ENCODE data around the gene DPYD. TPM values are rescaled to one million over a fixed set of nuclear protein-coding genes. Genes with fewer than 3 reads are reported as not detected.
A peak's percentile ranks its signal among the peaks of the same experiment; 100 is the strongest.

Gene DPYD
- total RNA-seq, 1 experiment from 2014 or later: 9.1 TPM

DNA sequence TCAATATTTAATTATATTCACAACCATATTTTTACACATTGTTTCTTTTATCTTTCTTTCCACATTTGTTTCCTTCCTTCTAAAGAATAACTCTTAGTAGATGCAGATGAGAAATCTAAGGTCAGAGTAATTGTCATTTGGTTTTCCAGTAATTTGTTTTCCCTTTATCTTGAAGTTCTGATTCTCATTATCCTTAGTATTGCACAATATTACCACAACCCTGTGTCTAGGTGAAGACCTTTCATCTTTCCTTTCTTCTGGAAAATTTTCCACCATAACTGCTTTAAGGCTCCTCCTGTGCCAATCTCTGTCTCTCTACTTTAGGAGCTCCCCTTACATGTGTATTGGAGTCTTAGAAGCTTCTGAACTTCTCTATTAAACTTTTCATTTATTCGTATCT lies 209.0 kb downstream of the DPYD start:
- DNase-seq (ENCODE audit: low read depth): no peak

DNA sequence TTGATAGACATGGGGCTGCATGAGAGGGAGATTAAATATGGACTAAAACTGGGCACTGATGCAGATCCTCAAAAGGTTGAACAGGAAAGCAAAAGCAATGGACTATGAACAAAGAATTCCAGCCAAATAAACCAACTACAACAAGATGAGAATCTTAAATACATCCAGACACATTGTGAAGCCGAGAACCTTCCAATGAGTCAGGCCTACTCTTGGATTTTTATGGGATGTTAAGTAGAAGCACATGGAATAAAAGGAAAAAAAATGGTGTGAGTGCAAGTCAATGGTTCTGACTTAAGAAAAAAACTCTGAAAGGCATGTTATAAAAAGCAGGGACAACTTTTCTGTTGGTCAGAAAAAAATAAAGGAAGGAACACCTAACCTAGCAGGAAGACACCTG lies 227.2 kb downstream of the DPYD start:
- no peak for DNase-seq (ENCODE audit: low read depth)

DNA sequence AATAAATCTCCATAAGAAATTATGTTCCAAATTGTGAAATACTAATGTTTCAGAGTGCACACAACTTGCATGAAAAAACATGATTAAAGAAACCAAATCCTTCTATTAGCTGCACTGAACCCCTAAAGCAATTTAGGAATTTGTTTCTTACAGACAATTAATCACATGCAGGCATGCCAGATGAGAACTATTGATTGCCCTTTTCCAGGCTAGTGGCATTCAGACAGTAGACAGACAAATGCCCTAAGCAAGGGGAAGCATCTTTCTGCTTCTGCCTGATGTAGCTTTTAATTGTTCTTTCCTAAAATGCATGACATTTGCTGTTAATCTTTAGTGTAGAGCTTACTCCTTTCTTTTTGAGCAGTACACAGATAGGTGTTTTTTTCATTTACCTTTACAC lies 229.5 kb downstream of the DPYD start:
- DNase-seq (ENCODE audit: low read depth): no peak

DNA sequence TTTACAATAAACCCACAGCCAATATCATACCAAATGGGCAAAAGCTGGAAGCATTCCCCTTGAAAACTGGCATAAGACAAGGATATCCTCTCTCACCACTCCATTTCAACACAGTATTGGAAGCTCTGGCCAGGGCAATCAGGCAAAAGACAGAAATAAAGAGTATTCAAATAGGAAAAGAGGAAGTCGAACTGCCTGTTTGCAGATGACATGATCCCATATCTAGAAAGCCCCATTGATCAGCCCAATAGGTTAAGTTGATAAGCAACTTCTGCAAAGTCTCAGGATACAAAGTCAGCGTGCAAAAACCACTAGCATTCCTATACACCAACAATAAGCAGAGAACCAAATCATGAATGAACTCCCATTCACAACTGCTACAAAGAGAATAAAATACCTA lies 235.5 kb downstream of the DPYD start:
- DNase-seq (ENCODE audit: low read depth): no peak

DNA sequence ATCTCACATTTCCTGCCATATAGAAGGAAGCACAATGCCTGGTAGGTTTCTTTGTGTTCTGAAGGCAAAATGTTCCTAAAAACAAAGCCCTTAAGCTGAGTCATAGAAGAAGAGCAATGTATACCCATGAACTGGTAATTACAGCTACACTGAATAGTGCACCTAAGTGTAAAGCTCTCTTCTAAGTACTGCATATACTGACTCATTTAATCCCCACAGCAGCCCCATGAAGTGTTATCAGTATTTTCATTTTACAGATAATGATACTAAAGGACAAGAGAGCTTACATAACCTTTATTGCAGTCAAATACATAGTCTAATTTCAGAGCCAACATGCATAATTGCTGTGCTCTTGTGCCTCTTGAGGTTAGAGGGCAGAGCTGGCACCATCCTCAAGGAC lies 239.9 kb downstream of the DPYD start:
- DNase-seq (ENCODE audit: low read depth): no peak

DNA sequence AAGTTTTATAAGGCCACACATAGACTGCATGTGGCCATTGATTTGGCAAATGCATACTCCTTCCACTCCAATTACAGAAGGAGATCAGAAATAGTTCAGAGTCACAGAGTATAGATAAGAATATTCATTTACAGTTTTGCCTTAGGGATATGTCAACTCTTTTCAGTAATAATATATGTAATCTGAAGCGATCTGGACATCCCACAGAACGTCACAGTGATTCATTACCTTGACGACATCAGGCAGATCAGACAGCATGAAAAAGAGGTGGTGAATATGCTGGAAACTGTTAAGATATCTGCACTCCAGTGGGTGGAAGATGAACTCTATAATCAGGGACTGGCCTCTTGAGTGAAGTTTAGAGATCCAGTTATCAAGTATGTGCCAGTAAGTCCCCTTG lies 240.4 kb downstream of the DPYD start:
- DNase-seq (ENCODE audit: low read depth): peak; percentile 4

DNA sequence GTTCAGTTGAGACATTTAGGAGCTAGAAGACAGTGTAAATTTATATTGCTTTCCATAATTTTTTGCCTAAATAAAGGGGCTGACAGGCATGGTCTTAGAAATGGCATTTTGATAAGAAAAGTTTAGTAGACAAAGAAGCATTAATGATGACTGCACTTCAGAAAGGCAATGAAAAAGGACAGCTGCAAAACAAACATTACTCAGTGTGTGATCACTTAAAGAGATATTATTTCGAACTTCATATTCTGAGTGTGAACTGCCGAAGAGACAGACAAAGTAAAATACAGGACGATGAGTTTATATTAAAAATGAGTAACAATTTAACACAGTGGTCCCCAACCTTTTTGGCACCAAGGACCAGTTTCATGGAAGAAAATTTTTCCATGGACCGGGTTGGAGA lies 243.1 kb downstream of the DPYD start:
- DNase-seq (ENCODE audit: low read depth): no peak

DNA sequence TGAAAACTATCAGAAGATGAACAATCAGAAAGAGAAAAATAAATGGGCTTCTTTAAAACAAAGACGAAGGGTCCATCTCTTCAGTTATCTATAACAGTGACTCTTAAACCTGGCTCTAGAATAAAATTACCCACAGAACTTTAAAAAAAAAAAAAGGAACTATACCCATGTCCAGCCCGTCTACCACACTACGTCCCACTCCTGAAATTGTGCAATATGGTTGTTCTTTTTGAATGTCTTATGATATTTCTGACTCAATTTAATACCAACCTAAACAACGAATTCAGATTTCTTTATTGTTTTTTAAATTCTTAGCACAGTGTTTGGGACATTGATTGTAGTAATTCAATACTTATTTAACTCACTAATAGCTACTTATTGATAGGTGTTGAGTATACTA lies 246.3 kb downstream of the DPYD start:
- no peak for DNase-seq (ENCODE audit: low read depth)

DNA sequence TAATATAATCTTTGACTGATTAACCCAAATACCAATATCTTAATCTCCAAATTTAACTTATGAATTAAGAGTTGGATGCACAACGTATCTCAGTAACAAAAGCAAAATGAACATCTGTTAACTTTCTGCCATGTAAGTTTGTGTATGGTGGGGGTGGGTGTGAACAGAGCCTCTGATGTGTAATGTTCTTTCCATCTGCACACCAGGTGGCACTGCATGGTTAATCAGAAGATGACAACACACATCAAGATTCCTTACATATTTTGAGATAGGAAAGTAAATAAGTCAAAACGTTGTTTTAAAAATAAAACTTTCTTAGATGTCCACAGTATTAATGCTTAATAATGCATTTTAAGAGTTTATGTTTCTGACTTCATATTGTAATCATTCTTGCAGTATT lies 251.9 kb downstream of the DPYD start:
- DNase-seq (ENCODE audit: low read depth): peak; percentile 31

DNA sequence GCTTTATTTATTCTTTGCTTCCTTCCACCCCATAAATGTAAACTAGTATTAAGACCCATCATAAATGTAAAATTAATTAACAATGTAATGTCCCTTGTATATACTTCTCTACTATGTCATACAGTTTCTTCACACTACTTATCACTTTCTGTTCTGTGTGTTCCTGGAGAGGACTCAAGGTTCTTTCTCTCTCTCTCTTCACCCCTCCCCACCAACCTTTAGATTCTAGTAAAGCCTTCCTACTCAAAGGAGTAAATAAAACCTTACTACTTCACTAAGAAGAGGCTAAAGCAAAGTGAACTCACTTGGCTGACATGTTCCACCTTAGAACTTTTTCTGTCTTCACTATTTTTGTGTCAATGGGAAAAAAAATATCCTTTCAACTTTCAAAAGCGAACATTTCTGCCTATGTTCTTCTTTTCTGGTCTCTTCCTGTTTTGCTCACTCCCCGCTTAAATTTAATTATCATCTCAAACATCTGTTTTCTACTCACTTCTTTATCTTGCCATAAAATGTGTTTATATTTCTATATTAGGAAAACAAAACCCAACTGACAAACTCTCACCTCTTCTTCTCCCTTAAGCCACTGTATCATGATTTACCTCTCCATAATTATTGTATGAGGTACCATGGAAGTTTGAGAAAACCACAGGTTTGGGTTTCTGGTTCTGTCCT lies 260.3 kb downstream of the DPYD start:
- no peak for DNase-seq (ENCODE audit: low read depth)

DNA sequence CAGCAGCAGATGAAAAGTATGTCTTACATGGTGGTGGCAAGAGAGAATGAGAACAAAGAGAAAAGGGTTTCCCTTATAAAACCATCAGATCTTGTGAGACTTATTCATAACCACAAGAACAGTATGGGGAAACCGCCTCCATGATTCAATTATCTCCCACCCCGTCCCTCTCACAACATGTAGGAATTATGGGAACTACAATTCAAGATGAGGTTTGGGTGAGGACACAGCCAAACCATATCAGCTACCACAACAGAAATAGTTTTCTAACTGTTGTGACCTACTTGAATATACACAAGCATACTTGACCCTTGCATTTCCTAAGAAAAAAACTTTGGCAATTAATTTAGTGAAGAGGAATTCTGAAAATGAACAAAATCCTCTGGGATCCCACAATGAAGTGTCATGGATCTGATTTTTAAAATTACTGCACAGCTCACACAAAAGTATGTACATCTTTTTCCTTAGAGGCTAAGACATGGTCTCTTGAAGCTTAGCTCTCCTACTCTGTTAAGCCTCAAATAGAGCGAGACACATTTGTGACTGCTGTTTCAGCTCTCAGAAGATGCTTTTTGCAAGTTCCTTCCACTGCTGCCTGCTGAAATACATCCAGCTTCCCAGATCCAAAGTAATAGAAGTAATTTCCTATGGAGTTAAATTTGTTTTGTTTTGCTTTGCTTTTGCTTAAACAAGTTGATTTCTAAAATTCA lies 265.8 kb downstream of the DPYD start:
- no peak for DNase-seq (ENCODE audit: low read depth)

DNA sequence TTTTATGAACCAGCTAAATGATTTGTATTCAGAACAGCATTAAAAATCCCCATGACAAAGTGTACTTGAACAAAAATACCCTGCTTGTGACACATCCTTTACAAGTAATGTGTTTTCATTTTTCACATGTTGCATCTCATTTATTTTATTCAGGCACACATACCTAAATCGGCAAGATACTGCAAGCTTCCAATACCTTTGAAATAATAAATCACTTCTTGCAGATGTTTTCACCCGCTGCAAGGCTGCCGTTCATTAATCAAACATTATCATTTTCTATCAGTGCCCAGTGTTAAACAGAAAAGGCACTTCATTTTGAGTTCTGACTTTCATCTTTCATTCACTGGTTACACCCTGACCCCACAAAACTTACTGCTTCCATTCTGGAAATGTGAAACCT lies 269.6 kb downstream of the DPYD start:
- DNase-seq (ENCODE audit: low read depth): no peak

DNA sequence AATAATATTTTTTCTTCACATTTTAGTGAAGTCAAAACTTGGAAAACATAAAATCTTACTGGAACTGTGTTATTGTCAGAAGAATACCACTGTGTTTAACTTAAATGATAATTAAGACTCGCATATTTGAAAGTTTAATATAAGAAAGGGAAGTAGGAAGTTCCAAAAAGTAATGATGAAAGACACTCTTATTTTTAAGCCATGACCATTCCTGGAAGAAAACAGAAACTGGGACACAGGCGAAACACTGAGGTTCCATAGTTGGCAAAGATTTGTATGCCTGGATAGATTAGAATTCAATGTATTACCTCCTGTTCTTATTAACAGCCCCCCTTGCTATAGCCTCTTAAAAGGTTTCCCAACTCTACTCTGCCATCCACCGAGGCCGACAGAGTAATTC lies 271.2 kb downstream of the DPYD start:
- no peak for DNase-seq (ENCODE audit: low read depth)

DNA sequence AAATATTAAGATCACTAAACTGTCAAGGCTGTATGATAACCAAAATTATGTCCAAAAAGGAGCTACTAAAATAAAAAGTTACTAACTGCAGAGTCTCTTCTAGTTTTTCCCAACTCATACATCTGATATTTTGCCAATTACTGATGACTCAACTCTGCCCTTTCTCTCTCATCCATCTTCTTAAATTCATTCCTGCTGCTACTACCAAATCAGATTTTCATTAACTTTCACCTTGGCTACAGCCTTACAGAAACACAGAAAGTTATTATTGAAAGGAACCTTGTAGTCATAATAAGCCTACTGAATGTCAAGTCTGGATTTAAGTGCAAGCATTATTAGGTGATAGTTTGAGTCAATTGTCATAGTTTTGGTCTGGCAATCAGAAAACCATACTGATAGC lies 273.1 kb downstream of the DPYD start:
- peak; percentile 13 for DNase-seq (ENCODE audit: low read depth)

DNA sequence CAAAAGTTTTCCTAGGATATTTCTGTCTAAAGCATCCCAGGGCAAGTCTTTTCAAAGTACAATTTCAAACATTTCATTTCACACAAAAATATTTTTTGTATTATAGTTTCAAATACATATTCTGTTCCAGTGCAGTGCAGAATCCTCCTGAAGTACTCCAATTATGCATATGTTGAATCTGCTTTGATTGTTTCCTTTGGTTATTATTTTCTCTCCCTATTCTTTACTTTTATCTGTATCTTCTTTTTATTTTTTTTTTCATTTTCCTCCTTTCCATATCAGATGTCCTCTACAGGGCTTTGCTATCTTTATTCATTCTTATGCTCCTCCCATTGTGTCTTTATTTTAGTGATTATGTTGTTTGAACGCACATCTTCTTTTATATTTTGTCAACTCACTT lies 274.8 kb downstream of the DPYD start:
- DNase-seq (ENCODE audit: low read depth): no peak

DNA sequence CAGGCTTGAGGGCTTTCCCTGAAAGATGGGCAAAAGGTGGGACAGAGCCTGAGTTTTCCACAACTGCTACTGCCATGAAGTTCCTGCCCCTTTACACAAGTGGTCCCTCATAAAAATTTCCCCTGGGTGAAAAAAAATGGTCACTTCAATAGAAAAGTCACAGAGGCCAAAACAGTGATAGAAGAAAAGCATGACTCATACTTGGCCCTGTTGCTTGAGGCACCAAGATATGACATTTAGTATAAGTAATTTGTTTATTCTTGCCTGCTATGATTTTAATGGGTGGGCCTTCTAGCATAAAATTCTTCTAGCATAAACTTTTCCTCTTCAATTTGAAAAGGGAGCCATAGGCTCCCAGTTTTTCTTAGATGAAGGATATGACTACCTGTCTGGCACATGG lies 280.2 kb downstream of the DPYD start:
- DNase-seq (ENCODE audit: low read depth): no peak

DNA sequence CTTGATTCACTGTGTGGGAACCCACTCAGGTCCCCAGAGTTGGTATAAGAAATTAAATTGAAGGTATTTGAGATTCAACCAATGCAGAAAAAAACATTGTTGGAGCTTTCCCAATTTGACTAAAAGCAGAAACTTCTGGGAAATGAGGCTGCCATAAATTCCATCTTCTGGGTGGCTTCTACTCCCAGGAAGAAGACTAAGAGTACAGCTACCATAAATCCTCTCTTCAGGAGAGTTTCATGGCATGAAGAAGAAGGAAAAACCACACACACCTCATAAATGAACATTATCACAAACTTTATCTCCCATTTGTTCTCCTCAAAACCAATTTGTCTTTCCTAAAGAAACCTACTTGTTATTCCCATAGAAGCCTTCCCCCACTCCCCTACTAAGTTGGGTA lies 283.9 kb downstream of the DPYD start:
- no peak for DNase-seq (ENCODE audit: low read depth)

DNA sequence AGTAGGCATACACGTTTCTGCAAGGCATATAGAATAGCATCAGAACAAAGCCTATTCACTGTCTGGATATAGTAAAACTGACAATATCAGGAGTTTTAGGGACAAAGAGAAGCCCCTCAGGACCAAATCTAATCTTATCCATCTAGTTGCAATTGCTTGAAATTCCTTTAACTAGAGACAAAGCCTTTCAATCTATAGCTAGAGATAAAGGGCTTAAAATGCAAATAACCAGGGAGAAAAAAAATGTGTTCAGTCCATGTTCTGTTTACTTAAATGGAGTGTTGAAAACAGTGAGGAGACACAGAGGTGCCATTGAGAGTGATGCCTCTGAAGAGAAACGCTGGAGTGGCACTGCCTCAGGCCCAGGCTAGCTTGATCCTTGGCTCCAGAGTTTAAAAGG lies 286.1 kb downstream of the DPYD start:
- no peak for DNase-seq (ENCODE audit: low read depth)

DNA sequence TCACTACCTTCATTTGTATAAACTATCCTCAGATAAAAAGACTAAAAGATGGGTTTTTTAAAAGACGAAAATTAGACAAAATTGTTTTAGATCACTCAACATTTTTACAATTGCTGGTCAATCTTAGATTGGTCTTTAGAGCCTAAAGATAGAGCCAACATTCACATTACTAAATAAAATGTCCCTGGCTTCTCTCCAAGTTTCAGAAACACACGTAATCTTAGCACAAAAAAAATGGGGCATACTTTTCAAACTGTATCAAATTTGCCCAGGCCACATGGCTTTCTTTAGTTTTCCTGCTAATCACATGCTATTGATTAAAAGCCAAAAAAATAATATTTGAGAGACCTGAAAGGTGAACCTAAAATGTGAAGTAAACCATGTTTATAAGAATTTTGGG lies 288.1 kb downstream of the DPYD start:
- DNase-seq (ENCODE audit: low read depth): no peak

DNA sequence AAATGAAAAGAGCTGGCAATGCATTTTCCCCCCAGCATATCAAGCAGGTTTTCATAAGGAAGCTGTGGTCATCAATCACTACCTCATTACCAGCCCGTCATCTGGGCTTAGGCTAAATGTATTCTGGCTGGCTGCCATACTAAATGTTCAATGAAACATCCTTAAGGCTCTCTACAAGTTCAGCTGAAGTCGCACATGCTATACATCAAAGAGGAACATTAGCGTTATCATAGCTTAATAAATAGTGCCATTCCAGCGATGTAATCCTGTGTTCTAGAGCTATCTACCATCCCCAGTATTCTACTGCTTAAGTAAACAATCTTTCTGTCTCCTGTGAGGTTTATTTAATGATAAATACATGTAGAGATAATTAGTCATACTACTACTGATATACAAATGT lies 288.8 kb downstream of the DPYD start:
- peak; percentile 74 for DNase-seq (ENCODE audit: low read depth)

DNA sequence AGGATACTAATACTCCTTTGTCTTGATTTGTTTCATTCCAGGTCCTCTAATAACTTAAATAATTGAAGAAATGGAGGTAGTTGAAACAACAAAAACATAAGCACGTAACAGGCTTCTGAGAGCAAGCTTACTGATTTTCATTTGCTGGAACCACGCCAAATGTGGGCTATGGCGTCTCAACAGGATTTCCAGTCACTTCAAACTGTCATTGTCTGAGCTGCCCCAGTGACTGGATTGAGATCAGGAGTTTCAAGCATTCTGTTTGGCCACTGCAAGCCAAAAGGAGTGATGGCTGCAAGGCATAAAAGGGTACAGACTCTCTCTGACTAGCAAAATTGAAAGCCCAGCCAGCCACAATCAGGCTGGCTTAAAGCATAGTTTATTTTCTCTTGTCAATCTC lies 289.9 kb downstream of the DPYD start:
- peak; percentile 45 for DNase-seq (ENCODE audit: low read depth)

DNA sequence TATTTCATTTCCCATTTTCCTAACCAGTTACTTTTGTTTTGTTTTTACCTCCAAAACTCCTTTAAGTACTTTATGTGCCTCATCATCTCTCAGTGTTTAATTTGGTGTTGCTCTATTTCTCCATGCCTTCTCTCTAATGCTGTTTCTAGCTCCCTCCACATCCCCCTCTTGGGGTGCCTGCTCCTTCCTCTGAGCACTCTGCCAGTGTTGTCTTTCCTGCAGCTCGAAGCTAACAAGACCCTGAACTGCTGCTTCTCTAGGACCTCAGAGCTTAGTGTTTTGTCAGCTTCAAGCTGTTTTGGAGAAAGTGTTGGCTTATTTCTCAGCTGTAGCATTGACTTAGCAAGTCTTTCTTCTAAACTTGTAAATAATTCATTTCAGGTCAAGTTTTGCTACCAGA lies 290.6 kb downstream of the DPYD start:
- DNase-seq (ENCODE audit: low read depth): no peak

DNA sequence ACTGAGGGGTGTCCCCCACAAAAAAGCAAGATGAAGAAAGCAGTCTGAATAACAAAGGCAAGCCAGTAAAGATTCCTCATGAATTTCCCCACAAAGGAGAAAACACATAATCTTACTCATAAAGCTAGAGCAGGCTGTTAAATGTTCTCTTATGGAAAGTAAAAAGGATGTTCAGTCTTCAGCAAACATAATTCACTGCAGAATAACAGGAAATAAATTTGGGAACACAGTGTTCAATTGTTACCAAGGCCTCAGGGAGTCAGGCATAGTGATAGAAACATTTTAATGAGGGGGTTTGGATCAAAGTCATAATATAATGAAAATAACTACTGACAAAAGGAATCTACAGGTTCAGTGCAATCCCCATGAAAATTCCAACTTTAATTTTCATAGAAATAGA lies 297.6 kb downstream of the DPYD start:
- no peak for DNase-seq (ENCODE audit: low read depth)

DNA sequence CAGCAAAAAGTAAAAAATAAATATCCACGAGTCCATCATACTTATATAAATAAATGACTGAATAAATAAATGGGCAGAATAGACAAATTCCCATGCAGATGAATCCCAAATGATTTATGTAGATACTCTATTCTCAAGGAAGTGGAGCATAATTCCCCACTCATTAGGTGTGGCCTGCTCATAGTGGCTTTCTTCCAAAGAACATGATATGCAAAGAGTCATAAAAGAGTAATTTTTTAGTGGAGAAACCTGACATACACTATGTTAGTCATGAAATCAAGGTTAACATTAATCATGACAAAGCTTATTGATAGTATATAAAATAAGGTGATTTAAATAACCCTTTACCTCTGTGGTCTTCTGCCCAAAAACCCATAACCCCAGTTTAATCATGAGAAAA lies 298.9 kb downstream of the DPYD start:
- DNase-seq (ENCODE audit: low read depth): no peak

Measured in Daoy (cell line).